ENCODE measurements around the gene FLOT1. TPM values are rescaled to one million over a fixed set of nuclear protein-coding genes. Genes with fewer than 3 reads are reported as not detected.

FLOT1 gene
- total and polyA plus RNA-seq, 9 of the 15 experiments (the other 6 are each of a cell fraction or from before 2014, with no cell fraction given), result 11.7 to 149 (median 118) TPM

GRCh38 chr6:30719356-30719755 is 23.1 kb downstream of the FLOT1 start (continued):
- TF ChIP-seq NEUROD1 (IDR thresholded peaks at IDR 0.05; ENCODE audit: borderline replicate concordance, low read depth, low read length, partially characterized antibody) (no peak), TRIM24 (IDR thresholded peaks at IDR 0.05) (no peak), HMBOX1 (IDR thresholded peaks at IDR 0.05) (no peak), DIDO1 (tag; IDR thresholded peaks at IDR 0.05; ENCODE audit: low read depth) (no peak), IRF2 (CRISPR knock-in tag; IDR thresholded peaks at IDR 0.05) (no peak), ELF1 (tag; IDR thresholded peaks at IDR 0.05) (0 out of 2 replicates have a peak, but pooled peaks have one; percentile 19), HNRNPH1 (optimal IDR thresholded peaks at IDR 0.05; ENCODE audit: low read depth, low read length) (no peak), CLOCK (CRISPR knock-in tag; IDR thresholded peaks at IDR 0.05; ENCODE audit: borderline replicate concordance) (peak; percentile 54; the same call in 1 of the 2 replicates), BRD4 (IDR thresholded peaks at IDR 0.05) (no peak), KLF13 (tag; IDR thresholded peaks at IDR 0.05; ENCODE audit: borderline replicate concordance, low read depth) (no peak), ZFX (CRISPR knock-in tag; IDR thresholded peaks at IDR 0.05) (no peak), GABPB2 (CRISPR knock-in tag; conservative IDR thresholded peaks at IDR 0.05) (no peak), RCOR1 (IDR thresholded peaks at IDR 0.05; ENCODE audit: borderline replicate concordance in 1 of 2, low read depth in 2 of 2, low read length in 2 of 2) (no peak), ZNF217 (CRISPR knock-in tag; IDR thresholded peaks at IDR 0.05) (no peak), ZNF140 (CRISPR knock-in tag; IDR thresholded peaks at IDR 0.05) (no peak), SETDB1 (IDR thresholded peaks at IDR 0.05; ENCODE audit: low read length) (no peak), SOX6 (IDR thresholded peaks at IDR 0.05) (no peak), RFX5 (IDR thresholded peaks at IDR 0.05; ENCODE audit: low read depth, low read length) (0 out of 2 replicates have a peak, but pooled peaks have one; percentile 20)
- TF ChIP-seq, protein P1, sequence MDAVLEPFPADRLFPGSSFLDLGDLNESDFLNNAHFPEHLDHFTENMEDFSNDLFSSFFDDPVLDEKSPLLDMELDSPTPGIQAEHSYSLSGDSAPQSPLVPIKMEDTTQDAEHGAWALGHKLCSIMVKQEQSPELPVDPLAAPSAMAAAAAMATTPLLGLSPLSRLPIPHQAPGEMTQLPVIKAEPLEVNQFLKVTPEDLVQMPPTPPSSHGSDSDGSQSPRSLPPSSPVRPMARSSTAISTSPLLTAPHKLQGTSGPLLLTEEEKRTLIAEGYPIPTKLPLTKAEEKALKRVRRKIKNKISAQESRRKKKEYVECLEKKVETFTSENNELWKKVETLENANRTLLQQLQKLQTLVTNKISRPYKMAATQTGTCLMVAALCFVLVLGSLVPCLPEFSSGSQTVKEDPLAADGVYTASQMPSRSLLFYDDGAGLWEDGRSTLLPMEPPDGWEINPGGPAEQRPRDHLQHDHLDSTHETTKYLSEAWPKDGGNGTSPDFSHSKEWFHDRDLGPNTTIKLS (IDR thresholded peaks at IDR 0.05; ENCODE audit: borderline replicate concordance, low read depth), result no peak
- TF ChIP-seq, protein P2, sequence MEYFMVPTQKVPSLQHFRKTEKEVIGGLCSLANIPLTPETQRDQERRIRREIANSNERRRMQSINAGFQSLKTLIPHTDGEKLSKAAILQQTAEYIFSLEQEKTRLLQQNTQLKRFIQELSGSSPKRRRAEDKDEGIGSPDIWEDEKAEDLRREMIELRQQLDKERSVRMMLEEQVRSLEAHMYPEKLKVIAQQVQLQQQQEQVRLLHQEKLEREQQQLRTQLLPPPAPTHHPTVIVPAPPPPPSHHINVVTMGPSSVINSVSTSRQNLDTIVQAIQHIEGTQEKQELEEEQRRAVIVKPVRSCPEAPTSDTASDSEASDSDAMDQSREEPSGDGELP (CRISPR knock-in tag; IDR thresholded peaks at IDR 0.05; ENCODE audit: borderline replicate concordance), result no peak
